GM18861 (cell line): ENCODE results near the gene DLG2.
"Not testable (repeated sequence)": the region's sequence is repeated elsewhere in the genome, so short reads cannot be mapped to it uniquely, and the experiment has no call there.

Source experiments
- ATAC-seq: cut with Tn5 transposase; IDR thresholded peaks from one replicate; pipeline ENCODE4 v1.9.1; 2021; ENCODE audit not compliant: unreplicated experiment

DLG2 gene

GRCh38 chr11:83773950-83774880 is 1852.9 kb downstream of the DLG2 start:
- ATAC-seq: no peak

GRCh38 chr11:83768489-83768888 is 1858.7 kb downstream of the DLG2 start:
- no peak for ATAC-seq

GRCh38 chr11:83766932-83767331 is 1860.2 kb downstream of the DLG2 start:
- ATAC-seq: no peak

- no peak for ATAC-seq
These were observed 1862.5 kb downstream of the DLG2 start for GRCh38 chr11:83764643-83765042.

- no peak for ATAC-seq
These were observed 1866.2 kb downstream of the DLG2 start for GRCh38 chr11:83760932-83761331.

- no peak for ATAC-seq
These were observed 1868.0 kb downstream of the DLG2 start for GRCh38 chr11:83759148-83759547.

GRCh38 chr11:83751041-83751440 is 1876.1 kb downstream of the DLG2 start:
- ATAC-seq: no peak

GRCh38 chr11:83746921-83747585 is 1880.1 kb downstream of the DLG2 start:
- ATAC-seq: no peak

GRCh38 chr11:83744620-83745192 is 1882.4 kb downstream of the DLG2 start:
- ATAC-seq: no peak

GRCh38 chr11:83736684-83737083 is 1890.5 kb downstream of the DLG2 start:
- no peak for ATAC-seq

- ATAC-seq: no peak
These were observed 1893.0 kb downstream of the DLG2 start for GRCh38 chr11:83734120-83734519.

GRCh38 chr11:83731288-83731687 is 1895.9 kb downstream of the DLG2 start:
- not testable (repeated sequence) for ATAC-seq

GRCh38 chr11:83728281-83728680 is 1898.9 kb downstream of the DLG2 start:
- ATAC-seq: no peak

GRCh38 chr11:83727251-83727650 is 1899.9 kb downstream of the DLG2 start:
- no peak for ATAC-seq

- ATAC-seq: no peak
These were observed 1900.8 kb downstream of the DLG2 start for GRCh38 chr11:83726316-83726715.

GRCh38 chr11:83725728-83726127 is 1901.4 kb downstream of the DLG2 start:
- ATAC-seq: no peak

GRCh38 chr11:83725269-83725560 is 1901.9 kb downstream of the DLG2 start:
- ATAC-seq: no peak

- peak; percentile 65 for ATAC-seq
These were observed 1903.1 kb downstream of the DLG2 start for GRCh38 chr11:83723999-83724398.

- ATAC-seq: no peak
These were observed 1904.6 kb downstream of the DLG2 start for GRCh38 chr11:83722392-83723119.

- no peak for ATAC-seq
These were observed 1905.9 kb downstream of the DLG2 start for GRCh38 chr11:83721263-83721662.

GRCh38 chr11:83720675-83721074 is 1906.5 kb downstream of the DLG2 start:
- no peak for ATAC-seq
